HepG2 (cell line): Measurements from ENCODE around the gene LYPD1. TPM values are rescaled to one million over a fixed set of nuclear protein-coding genes. Genes with fewer than 3 reads are reported as not detected.

Experiments used
- ATAC-seq: fragments of 200-7000 bp; cut with Tn5 transposase; 3 replicates; pipeline ENCODE4 v1.9.1; 2020; ENCODE audit warnings: mild to moderate bottlenecking, moderate library complexity
- BruUV-seq: library from RNA; stranded (reverse); fragments of 400-500 nt; replicated peaks from 2 replicates; lab custom pipeline; 2021; lab: Mats Ljungman, UMichigan
- CTCF ChIA-PET: fragments of 300-600 bp; formaldehyde crosslinking; extraction: SDS; loops from one replicate; lab custom pipeline; 2021; ENCODE audit warnings: low total read pairs, inconsistent platforms, low intra/inter-chr PET ratio; lab: Yijun Ruan, JAX
- POLR2A ChIA-PET: fragments of 350-600 bp; sonication (Branson Sonifier 250); formaldehyde crosslinking; loops from one replicate; lab custom pipeline; 2020; ENCODE audit warnings: antibody characterized with exemption, inconsistent platforms; lab: Yijun Ruan, JAX
- DNase-seq: peaks from one replicate; pipeline ENCODE4 v3.0.0-alpha.2; 2015; ENCODE audit warnings: low spot score
- FAIRE-seq: peaks from 3 replicates; lab custom pipeline; 2011; peaks lifted over from hg19 to GRCh38; lab: Jason Lieb, UNC
- H2AFZ ChIP-seq: one replicate; pipeline ENCODE4 v1.6.1; 2011; ENCODE audit warnings: low read length, inconsistent platforms
- H3K27ac ChIP-seq: fragments of 300-600 bp; 3 replicates; pipeline ENCODE4 v1.8.0; 2011; ENCODE audit warnings: mixed run types, mild to moderate bottlenecking, mixed read lengths, low read length, inconsistent platforms; ENCODE audit not compliant: insufficient read depth; ENCODE audit errors: extremely low read length
- H3K27me3 ChIP-seq, 2 experiments: fragments of 200-600 bp in 1 of 2; 2 replicates in 1 of 2; 3 replicates in 1 of 2; pipeline versions ENCODE4 v1.6.0 to v1.8.0; 2011; ENCODE audit warnings: low read length in 2 of 2, mild to moderate bottlenecking in 2 of 2, moderate library complexity in 2 of 2, inconsistent platforms in 1 of 2; ENCODE audit not compliant: insufficient read depth in 2 of 2, control insufficient read depth in 1 of 2
- H3K36me3 ChIP-seq, 2 experiments: fragments of 200-600 bp in 1 of 2; replicated peaks in 1 of 2; 2 replicates in 1 of 2; 3 replicates in 1 of 2; pipeline versions ENCODE4 v1.5.1 to v1.8.0; 2011; ENCODE audit warnings: low read length in 2 of 2, inconsistent platforms in 1 of 2; ENCODE audit not compliant: insufficient read depth in 2 of 2, control insufficient read depth in 1 of 2
- H3K4me1 ChIP-seq: 2 replicates; pipeline ENCODE4 v1.5.1; 2012; ENCODE audit warnings: low read length, inconsistent platforms; ENCODE audit not compliant: insufficient read depth
- H3K4me2 ChIP-seq: 2 replicates; pipeline ENCODE4 v1.6.0; 2011; ENCODE audit warnings: low read depth, low read length, inconsistent platforms
- H3K4me3 ChIP-seq, 3 experiments: fragments of 200-600 bp in 1 of 3; sonication (generic), shearing (Covaris generic) in 1 of 3; replicated peaks in 1 of 3; 2 replicates each; pipeline ENCODE4 v1.5.1; 2011 to 2016; ENCODE audit warnings: low read length in 3 of 3, inconsistent platforms in 2 of 3, low read depth in 2 of 3, mild to moderate bottlenecking in 2 of 3, control low read depth in 1 of 3, mixed read lengths in 1 of 3; ENCODE audit not compliant: insufficient read depth in 1 of 3
- H3K79me2 ChIP-seq: one replicate; pipeline ENCODE4 v1.6.1; 2011; ENCODE audit warnings: low read length, inconsistent platforms; ENCODE audit not compliant: insufficient read depth
- H3K9ac ChIP-seq: 2 replicates; pipeline ENCODE4 v1.6.0; 2011; ENCODE audit warnings: mild to moderate bottlenecking, low read depth, low read length, inconsistent platforms; ENCODE audit not compliant: insufficient read depth
- H3K9me3 ChIP-seq: 2 replicates; pipeline ENCODE4 v1.5.1; 2012; ENCODE audit warnings: mild to moderate bottlenecking, low read length
- H4K20me1 ChIP-seq: 2 replicates; pipeline ENCODE4 v1.6.0; 2011; ENCODE audit warnings: inconsistent platforms, mild to moderate bottlenecking, low read length, moderate library complexity; ENCODE audit not compliant: insufficient read depth
- CENPX ChIP-seq: sonication (generic); formaldehyde crosslinking; IDR thresholded peaks from 2 replicates; pipeline ENCODE4 v1.9.0; 2021; ENCODE audit warnings: mild to moderate bottlenecking, missing genetic modification reagents, moderate library complexity
- CTCF ChIP-seq: sonication (generic); formaldehyde crosslinking; IDR thresholded peaks from 2 replicates; pipeline ENCODE4 v1.5.0; 2020; ENCODE audit warnings: mild to moderate bottlenecking, missing genetic modification reagents, moderate library complexity
- HNRNPLL ChIP-seq: fragments of 200-400 bp; formaldehyde crosslinking; IDR thresholded peaks from 2 replicates; pipeline ENCODE4 v1.6.1; 2017; ENCODE audit warnings: mild to moderate bottlenecking, low read depth, low read length; ENCODE audit not compliant: poor library complexity, severe bottlenecking
- RAD21 ChIP-seq: fragments of 450-650 bp; formaldehyde crosslinking; IDR thresholded peaks from 2 replicates; pipeline ENCODE4 v1.5.0; 2020; ENCODE audit warnings: mild to moderate bottlenecking
- SMC3 ChIP-seq: IDR thresholded peaks from 2 replicates; pipeline ENCODE4 v1.6.1; 2011; ENCODE audit warnings: low read length, improper control_type of control experiment
- STAG1 ChIP-seq: sonication (generic); formaldehyde crosslinking; IDR thresholded peaks from 2 replicates; pipeline ENCODE4 v1.4.0; 2020; ENCODE audit warnings: missing genetic modification reagents
- ZNF430 ChIP-seq: sonication (generic); formaldehyde crosslinking; IDR thresholded peaks from 2 replicates; pipeline ENCODE4 v1.9.0; 2021; ENCODE audit warnings: mild to moderate bottlenecking, missing genetic modification reagents
- WGBS: methylation state at CpG from one replicate; pipeline ENCODE4 v1.1.6; 2017; ENCODE audit warnings: low lambda C conversion rate; 5-methylcytosine and 5-hydroxymethylcytosine counted together
- in situ Hi-C: cut with HindIII; loops from 2 replicates; pipeline ENCODE4 v1.10.0; 2017; ENCODE audit warnings: low pct_unique_long_range_greater_than_20kb; ENCODE audit not compliant: extremely low pct_ligation_motif_present
- intact Hi-C: fragments of 100-400 bp; cut with micrococcal nuclease; formaldehyde crosslinking; loops from one replicate; pipeline ENCODE4 v1.10.0; 2022; ENCODE audit not compliant: unreplicated experiment
- polyA plus RNA-seq, 8 experiments: library from polyadenylated mRNA; depleted of rRNA in 3 of 8; stranded (reverse) in 7 of 8; unstranded in 1 of 8; fragments of >200 nt; fragmentation: Illumina TruSeq in 4 of 8; extraction: Trizol in 4 of 8; gene quantifications; 2 replicates each; pipeline versions ENCODE4 v1.2.1 to v1.2.3, GENCODE V29; 2011 to 2016; ENCODE audit warnings: low read depth in 4 of 8, missing spikeins in 1 of 8, mixed read lengths in 1 of 8; ENCODE audit not compliant: insufficient read depth in 1 of 8
- total RNA-seq, 5 experiments: library from RNA; depleted of rRNA; stranded (reverse); fragments of >200 nt; fragmentation: Illumina TruSeq; extraction: Trizol; gene quantifications; 2 replicates each; pipeline ENCODE4 v1.2.3, GENCODE V29; 2016; ENCODE audit warnings: low read depth in 1 of 5
- TF ChIP-seq, protein P1 (sequence below): sonication (generic); formaldehyde crosslinking; IDR thresholded peaks from 2 replicates; pipeline ENCODE4 v1.8.0; 2022; ENCODE audit warnings: mild to moderate bottlenecking, missing genetic modification reagents; ENCODE audit not compliant: insufficient replicate concordance

The LYPD1 gene
- total and polyA plus RNA-seq, 2 of the 13 experiments (the other 11 are each of a cell fraction or from before 2014, with no cell fraction given), result not detected

GRCh38 chr2:132652474-132652873 is 17.5 kb downstream of the LYPD1 start:
- no peaks in the 10 kb centered on the region for H4K20me1 ChIP-seq
- no peaks in the 10 kb centered on the region for H3K27me3 ChIP-seq
- H3K36me3 ChIP-seq, result no peaks in the 10 kb centered on the region
- no peak overlapping the region for H2AFZ ChIP-seq
- no peaks in the 10 kb centered on the region for H3K9me3 ChIP-seq
- intact Hi-C loops, result loop anchor here (5.0 to 10.0 kb wide), 2 partner anchors 105 to 388 kb away; no protein-coding TSS in a partner anchor
- no peak overlapping the region for H3K27ac ChIP-seq
- FAIRE-seq (no peak), ATAC-seq (no peak), DNase-seq (no peak)
- CTCF ChIA-PET, result no interaction called here
- BruUV-seq, result no TSS peak
- no peaks in the 10 kb centered on the region for H3K79me2 ChIP-seq
- in situ Hi-C loops, result loop anchor here (10.0 to 25.0 kb wide), 2 partner anchors 510 to 1192 kb away; no protein-coding TSS in a partner anchor
- POLR2A ChIA-PET, result no interaction called here
- H3K4me1 ChIP-seq, result no peaks in the 10 kb centered on the region
- WGBS, result 30% methylated on average over 5 of the region's 8 CpGs
- TF ChIP-seq, protein P1, sequence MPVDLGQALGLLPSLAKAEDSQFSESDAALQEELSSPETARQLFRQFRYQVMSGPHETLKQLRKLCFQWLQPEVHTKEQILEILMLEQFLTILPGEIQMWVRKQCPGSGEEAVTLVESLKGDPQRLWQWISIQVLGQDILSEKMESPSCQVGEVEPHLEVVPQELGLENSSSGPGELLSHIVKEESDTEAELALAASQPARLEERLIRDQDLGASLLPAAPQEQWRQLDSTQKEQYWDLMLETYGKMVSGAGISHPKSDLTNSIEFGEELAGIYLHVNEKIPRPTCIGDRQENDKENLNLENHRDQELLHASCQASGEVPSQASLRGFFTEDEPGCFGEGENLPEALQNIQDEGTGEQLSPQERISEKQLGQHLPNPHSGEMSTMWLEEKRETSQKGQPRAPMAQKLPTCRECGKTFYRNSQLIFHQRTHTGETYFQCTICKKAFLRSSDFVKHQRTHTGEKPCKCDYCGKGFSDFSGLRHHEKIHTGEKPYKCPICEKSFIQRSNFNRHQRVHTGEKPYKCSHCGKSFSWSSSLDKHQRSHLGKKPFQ (CRISPR knock-in tag), result no peak
- H3K4me3 ChIP-seq, result no peak overlapping the region
- H3K4me2 ChIP-seq, result no peak overlapping the region
- no peak overlapping the region for H3K9ac ChIP-seq

GRCh38 chr2:132651115-132652045 is 18.6 kb downstream of the LYPD1 start:
- H3K27me3 ChIP-seq, result no peaks in the 10 kb centered on the region
- in situ Hi-C loops (loop anchor here (10.0 to 25.0 kb wide), 2 partner anchors 511 to 1193 kb away; no protein-coding TSS in a partner anchor), intact Hi-C loops (loop anchor here (1.0 to 10.0 kb wide), 4 partner anchors 104 to 1193 kb away; no protein-coding TSS in a partner anchor)
- WGBS, result 17% methylated on average over 12 of the region's 12 CpGs
- ChIA-PET CTCF (interaction anchor here (0.9 to 1.5 kb wide), 2 partner anchors 520 to 1193 kb away, joined by 3 to 10 read pairs; no protein-coding TSS in a partner anchor), POLR2A (no interaction called here)
- no TSS peak for BruUV-seq
- no peaks in the 10 kb centered on the region for H3K79me2 ChIP-seq
- H3K27ac ChIP-seq, result no peak overlapping the region
- TF ChIP-seq HNRNPLL (no peak), ZNF430 (CRISPR knock-in tag) (peak; percentile 44; the same call in 1 of the 2 replicates), SMC3 (peak; percentile 91), STAG1 (CRISPR knock-in tag) (peak; percentile 58), CTCF (CRISPR knock-in tag) (peak; percentile 76), CENPX (CRISPR knock-in tag) (no peak), RAD21 (CRISPR knock-in tag) (0 out of 2 replicates have a peak, but pooled peaks have one; percentile 39)
- no peaks in the 10 kb centered on the region for H3K4me1 ChIP-seq
- no peak overlapping the region for H2AFZ ChIP-seq
- no peak overlapping the region for H3K9ac ChIP-seq
- H4K20me1 ChIP-seq, result no peaks in the 10 kb centered on the region
- DNase-seq (peak; percentile 59), FAIRE-seq (peak; percentile 64), ATAC-seq (peak; percentile 99)
- no peak overlapping the region for H3K4me2 ChIP-seq
- no peak overlapping the region for H3K4me3 ChIP-seq
- no peaks in the 10 kb centered on the region for H3K36me3 ChIP-seq
- H3K9me3 ChIP-seq, result no peaks in the 10 kb centered on the region
